A673 (cell line): ENCODE data around the gene EIF3F. TPM values are rescaled to one million over a fixed set of nuclear protein-coding genes. Genes with fewer than 3 reads are reported as not detected.

Source experiments
- BruUV-seq: library from RNA; stranded (reverse); fragments of 400-500 nt; replicated peaks from 2 replicates; lab custom pipeline; 2021; lab: Mats Ljungman, UMichigan
- CTCF ChIA-PET: fragments of 300-600 bp; sonication (Branson Sonifier 250); formaldehyde crosslinking; loops from one replicate; lab custom pipeline; 2022; ENCODE audit warnings: antibody characterized with exemption; lab: Charles Lee
- POLR2A ChIA-PET: fragments of 300-600 bp; sonication (Branson Sonifier 250); formaldehyde crosslinking; loops from one replicate; lab custom pipeline; 2022; ENCODE audit warnings: antibody characterized with exemption; ENCODE audit not compliant: low non-redundant PET; lab: Charles Lee
- DNase-seq: peaks from one replicate; pipeline ENCODE4 v3.0.0-alpha.2; 2015; ENCODE audit warnings: low spot score
- H3K27ac ChIP-seq: fragments of 200-600 bp; sonication (generic); 2 replicates; pipeline ENCODE4 v1.5.1; 2016; ENCODE audit warnings: mixed run types, low read depth, mild to moderate bottlenecking, mixed read lengths, antibody characterized with exemption, low read length; ENCODE audit not compliant: poor library complexity, severe bottlenecking
- H3K27me3 ChIP-seq: fragments of 200-600 bp; sonication (generic); replicated peaks from 2 replicates; pipeline ENCODE4 v1.6.1; 2017; ENCODE audit warnings: mixed run types, low read depth, mild to moderate bottlenecking, mixed read lengths, antibody characterized with exemption, low read length; ENCODE audit not compliant: insufficient read depth, poor library complexity
- H3K36me3 ChIP-seq: fragments of 200-600 bp; sonication (generic); 2 replicates; pipeline ENCODE4 v1.6.1; 2016; ENCODE audit warnings: mixed run types, mild to moderate bottlenecking, mixed read lengths, antibody characterized with exemption, low read length; ENCODE audit not compliant: insufficient read depth, poor library complexity, severe bottlenecking
- H3K4me1 ChIP-seq: fragments of 200-600 bp; sonication (generic); 2 replicates; pipeline ENCODE4 v1.6.1; 2017; ENCODE audit warnings: mixed run types, mild to moderate bottlenecking, mixed read lengths, antibody characterized with exemption, low read length; ENCODE audit not compliant: insufficient read depth, poor library complexity, severe bottlenecking
- H3K4me3 ChIP-seq: fragments of 200-600 bp; sonication (generic); 2 replicates; pipeline ENCODE4 v1.5.1; 2016; ENCODE audit warnings: low read depth, mixed run types, mild to moderate bottlenecking, mixed read lengths, low read length; ENCODE audit not compliant: poor library complexity, severe bottlenecking
- H3K9me3 ChIP-seq: fragments of 200-600 bp; sonication (generic); 2 replicates; pipeline ENCODE4 v1.6.1; 2016; ENCODE audit warnings: mixed run types, low read depth, mild to moderate bottlenecking, mixed read lengths, antibody characterized with exemption, low read length; ENCODE audit not compliant: poor library complexity, severe bottlenecking
- EZH2 ChIP-seq: fragments of 200-600 bp; sonication (generic); IDR thresholded peaks from 2 replicates; pipeline ENCODE4 v1.6.1; 2017; ENCODE audit warnings: borderline replicate concordance, low read depth, mild to moderate bottlenecking, mixed read lengths, antibody characterized with exemption, low read length; ENCODE audit not compliant: poor library complexity, severe bottlenecking
- intact Hi-C: fragments of 100-400 bp; cut with micrococcal nuclease; formaldehyde crosslinking; loops from one replicate; pipeline ENCODE4 v1.10.0; 2022; ENCODE audit not compliant: unreplicated experiment
- total RNA-seq: library from RNA; stranded (reverse); gene quantifications from 2 replicates; pipeline ENCODE4 v1.2.3, GENCODE V29; 2021
- TF ChIP-seq, protein P1 (sequence below): fragments of 300-800, 200-600 bp; sonication (generic); conservative IDR thresholded peaks from 2 replicates; pipeline ENCODE4 v1.5.1; 2017; ENCODE audit warnings: low read depth, mild to moderate bottlenecking, antibody characterized with exemption, low read length, moderate library complexity, mixed read lengths

Gene EIF3F
- total RNA-seq, 1 experiment from 2014 or later: 151 TPM

DNA sequence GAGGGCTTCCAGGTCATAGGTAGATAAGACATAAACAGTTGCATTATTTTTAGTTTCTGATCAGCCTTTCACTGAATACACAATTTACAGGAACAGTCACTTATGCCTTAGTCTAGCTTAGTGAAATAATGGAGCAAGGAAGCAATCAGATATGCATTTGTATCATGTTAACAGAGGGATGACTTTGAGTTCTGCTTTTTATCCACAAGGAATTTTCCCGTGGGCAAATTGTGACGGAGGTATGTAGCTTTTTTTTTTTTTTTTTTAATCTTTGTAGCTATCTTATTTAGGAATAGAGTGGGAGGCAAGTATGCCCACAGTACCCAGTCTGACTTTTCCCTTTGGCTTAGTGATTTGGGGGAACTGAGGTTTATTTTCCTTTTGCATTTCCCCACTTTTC lies 18.5 kb upstream of the EIF3F start:
- BruUV-seq: no TSS peak
- ChIA-PET CTCF (no interaction called here), POLR2A (no interaction called here)
- TF ChIP-seq EZH2: no peak
- TF ChIP-seq, protein P1, sequence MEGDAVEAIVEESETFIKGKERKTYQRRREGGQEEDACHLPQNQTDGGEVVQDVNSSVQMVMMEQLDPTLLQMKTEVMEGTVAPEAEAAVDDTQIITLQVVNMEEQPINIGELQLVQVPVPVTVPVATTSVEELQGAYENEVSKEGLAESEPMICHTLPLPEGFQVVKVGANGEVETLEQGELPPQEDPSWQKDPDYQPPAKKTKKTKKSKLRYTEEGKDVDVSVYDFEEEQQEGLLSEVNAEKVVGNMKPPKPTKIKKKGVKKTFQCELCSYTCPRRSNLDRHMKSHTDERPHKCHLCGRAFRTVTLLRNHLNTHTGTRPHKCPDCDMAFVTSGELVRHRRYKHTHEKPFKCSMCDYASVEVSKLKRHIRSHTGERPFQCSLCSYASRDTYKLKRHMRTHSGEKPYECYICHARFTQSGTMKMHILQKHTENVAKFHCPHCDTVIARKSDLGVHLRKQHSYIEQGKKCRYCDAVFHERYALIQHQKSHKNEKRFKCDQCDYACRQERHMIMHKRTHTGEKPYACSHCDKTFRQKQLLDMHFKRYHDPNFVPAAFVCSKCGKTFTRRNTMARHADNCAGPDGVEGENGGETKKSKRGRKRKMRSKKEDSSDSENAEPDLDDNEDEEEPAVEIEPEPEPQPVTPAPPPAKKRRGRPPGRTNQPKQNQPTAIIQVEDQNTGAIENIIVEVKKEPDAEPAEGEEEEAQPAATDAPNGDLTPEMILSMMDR: no peak
- Histone ChIP-seq H3K27me3 (peaks cover 13% of the 10 kb centered on the region), H3K36me3 (no peaks in the 10 kb centered on the region), H3K27ac (no peak overlapping the region), H3K4me1 (no peaks in the 10 kb centered on the region), H3K4me3 (no peak overlapping the region), H3K9me3 (no peaks in the 10 kb centered on the region)
- intact Hi-C loops: no loop called here
- DNase-seq: no peak

DNA sequence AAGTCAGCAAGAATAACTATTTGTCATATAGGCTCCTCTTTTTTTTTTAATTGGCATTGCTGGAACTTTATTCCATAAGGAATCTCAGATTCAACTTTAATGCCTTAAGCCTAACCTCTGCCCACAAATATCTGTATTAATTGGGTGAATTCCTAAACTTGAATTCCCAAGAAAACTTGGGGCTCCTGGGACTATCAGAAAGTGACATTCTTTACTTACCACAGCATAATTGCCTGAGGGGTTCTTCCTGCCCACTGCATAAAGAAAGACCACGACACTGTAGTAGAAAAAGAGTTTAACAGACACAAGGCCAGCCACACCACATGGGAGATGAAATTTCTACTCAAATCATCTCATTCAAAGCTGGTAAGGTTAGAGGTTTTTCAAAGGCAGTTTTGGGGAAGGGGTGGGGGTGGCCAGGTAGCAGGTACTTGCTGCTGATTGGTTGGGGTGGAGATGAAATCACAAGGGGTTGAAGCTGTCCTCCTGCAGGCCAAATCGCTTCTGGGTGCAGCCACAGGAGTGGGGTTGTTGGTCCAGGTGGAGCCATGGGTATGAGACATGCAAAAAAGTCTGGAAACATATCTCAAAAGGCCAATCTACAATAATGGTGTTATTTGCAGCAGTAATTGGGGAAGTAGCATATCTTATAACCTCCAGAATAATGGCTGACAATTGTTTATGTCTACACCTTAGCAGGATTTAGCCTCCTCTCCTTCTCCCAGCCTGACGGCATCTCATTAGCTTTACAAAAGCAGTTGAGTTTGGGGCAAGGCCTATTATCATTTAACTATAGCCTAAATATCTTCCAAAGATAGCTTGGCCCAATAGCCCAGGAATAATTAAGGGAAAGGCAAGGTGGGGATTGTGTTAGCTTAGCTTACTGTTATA lies 17.1 kb upstream of the EIF3F start:
- peaks cover 13% of the 10 kb centered on the region for H3K27me3 ChIP-seq
- CTCF ChIA-PET: no interaction called here
- POLR2A ChIA-PET: no interaction called here
- no peaks in the 10 kb centered on the region for H3K9me3 ChIP-seq
- no peaks in the 10 kb centered on the region for H3K4me1 ChIP-seq
- no peak for DNase-seq
- BruUV-seq: no TSS peak
- TF ChIP-seq, protein P1: no peak
- no peak for TF ChIP-seq EZH2
- H3K27ac ChIP-seq: no peak overlapping the region
- intact Hi-C loops: no loop called here
- no peaks in the 10 kb centered on the region for H3K36me3 ChIP-seq
- H3K4me3 ChIP-seq: no peak overlapping the region

DNA sequence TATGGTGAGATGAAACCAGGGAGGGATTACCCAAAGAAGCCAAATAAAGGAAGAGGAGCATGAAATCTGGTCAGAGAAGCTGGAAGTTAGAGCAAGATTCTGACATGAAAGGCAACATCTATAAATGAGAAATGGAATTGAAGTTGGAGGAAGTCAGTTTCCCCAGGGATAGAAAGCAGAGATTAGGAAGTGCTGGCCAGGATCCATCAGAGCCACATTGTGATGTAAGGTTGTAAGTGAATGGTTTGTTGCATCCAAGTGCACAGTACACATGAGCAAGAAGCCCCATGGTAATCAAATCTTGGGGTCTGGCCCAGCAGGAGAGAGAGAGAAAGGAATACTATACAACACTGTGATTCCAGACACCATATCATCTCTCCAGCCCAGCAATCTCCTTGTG lies 15.3 kb upstream of the EIF3F start:
- H3K9me3 ChIP-seq: no peaks in the 10 kb centered on the region
- H3K4me1 ChIP-seq: no peaks in the 10 kb centered on the region
- H3K27me3 ChIP-seq: peaks cover 13% of the 10 kb centered on the region
- TF ChIP-seq EZH2: no peak
- TF ChIP-seq, protein P1: no peak
- no peaks in the 10 kb centered on the region for H3K36me3 ChIP-seq
- ChIA-PET POLR2A (no interaction called here), CTCF (no interaction called here)
- no peak for DNase-seq
- H3K27ac ChIP-seq: no peak overlapping the region
- H3K4me3 ChIP-seq: no peak overlapping the region
- intact Hi-C loops: no loop called here
- BruUV-seq: no TSS peak
